ENCODE measurements around the gene TBCC. TPM values are rescaled to one million over a fixed set of nuclear protein-coding genes. Genes with fewer than 3 reads are reported as not detected.
"Not testable (repeated sequence)": the region's sequence is repeated elsewhere in the genome, so short reads cannot be mapped to it uniquely, and the experiment has no call there.

Gene TBCC
- total and polyA plus RNA-seq, 2 experiments from 2014 or later = 30.2 to 31.5 TPM

GRCh38 chr6:42707595-42707994, 38.3 kb downstream of the TBCC start:
- 95% methylated on average over 7 of the region's 7 CpGs for WGBS (ENCODE audit: low lambda C conversion rate, missing lambda C conversion rate)
- H3K9me2 ChIP-seq (replicated peaks; ENCODE audit: insufficient read depth) = no peaks in the 10 kb centered on the region
- H3K27me3 ChIP-seq = no peaks in the 10 kb centered on the region
- H3K27ac ChIP-seq = no peak overlapping the region
- TF ChIP-seq EZH2phosphoT487 (IDR thresholded peaks at IDR 0.05; ENCODE audit: low read depth, severe bottlenecking, unreplicated experiment) (no peak), EZH2 (IDR thresholded peaks at IDR 0.05; ENCODE audit: borderline replicate concordance) (no peak), CTCF (IDR thresholded peaks at IDR 0.05; ENCODE audit: poor library complexity) (no peak)
- H4K20me1 ChIP-seq (ENCODE audit: insufficient read depth, poor library complexity, severe bottlenecking) = no peaks in the 10 kb centered on the region
- no peak overlapping the region for H3K4me3 ChIP-seq
- no peak overlapping the region for H3K4me2 ChIP-seq
- DNase-seq (ENCODE audit: low spot score) = no peak
- H3K36me3 ChIP-seq (replicated peaks; ENCODE audit: insufficient read depth, low read depth) = no peaks in the 10 kb centered on the region
- H2AFZ ChIP-seq = no peak overlapping the region
- H3K79me2 ChIP-seq = no peaks in the 10 kb centered on the region
- no peaks in the 10 kb centered on the region for H3K9me3 ChIP-seq (ENCODE audit: low read depth)
- no peaks in the 10 kb centered on the region for H3K4me1 ChIP-seq (ENCODE audit: insufficient read depth)

GRCh38 chr6:42704937-42705374, 40.9 kb downstream of the TBCC start:
- TF ChIP-seq EZH2phosphoT487 (IDR thresholded peaks at IDR 0.05; ENCODE audit: low read depth, severe bottlenecking, unreplicated experiment) (no peak), CTCF (IDR thresholded peaks at IDR 0.05; ENCODE audit: poor library complexity) (no peak), EZH2 (IDR thresholded peaks at IDR 0.05; ENCODE audit: borderline replicate concordance) (no peak)
- Histone ChIP-seq H4K20me1 (ENCODE audit: insufficient read depth, poor library complexity, severe bottlenecking) (no peaks in the 10 kb centered on the region), H3K36me3 (replicated peaks; ENCODE audit: insufficient read depth, low read depth) (no peaks in the 10 kb centered on the region), H3K4me3 (no peak overlapping the region), H3K79me2 (no peaks in the 10 kb centered on the region), H3K4me2 (no peak overlapping the region), H3K9me3 (ENCODE audit: low read depth) (no peaks in the 10 kb centered on the region), H3K27ac (no peak overlapping the region), H3K4me1 (ENCODE audit: insufficient read depth) (no peaks in the 10 kb centered on the region), H2AFZ (no peak overlapping the region), H3K9me2 (replicated peaks; ENCODE audit: insufficient read depth) (no peaks in the 10 kb centered on the region), H3K27me3 (no peaks in the 10 kb centered on the region)
- 85% methylated on average over 4 of the region's 4 CpGs for WGBS (ENCODE audit: low lambda C conversion rate, missing lambda C conversion rate)
- DNase-seq (ENCODE audit: low spot score) = no peak

DNA sequence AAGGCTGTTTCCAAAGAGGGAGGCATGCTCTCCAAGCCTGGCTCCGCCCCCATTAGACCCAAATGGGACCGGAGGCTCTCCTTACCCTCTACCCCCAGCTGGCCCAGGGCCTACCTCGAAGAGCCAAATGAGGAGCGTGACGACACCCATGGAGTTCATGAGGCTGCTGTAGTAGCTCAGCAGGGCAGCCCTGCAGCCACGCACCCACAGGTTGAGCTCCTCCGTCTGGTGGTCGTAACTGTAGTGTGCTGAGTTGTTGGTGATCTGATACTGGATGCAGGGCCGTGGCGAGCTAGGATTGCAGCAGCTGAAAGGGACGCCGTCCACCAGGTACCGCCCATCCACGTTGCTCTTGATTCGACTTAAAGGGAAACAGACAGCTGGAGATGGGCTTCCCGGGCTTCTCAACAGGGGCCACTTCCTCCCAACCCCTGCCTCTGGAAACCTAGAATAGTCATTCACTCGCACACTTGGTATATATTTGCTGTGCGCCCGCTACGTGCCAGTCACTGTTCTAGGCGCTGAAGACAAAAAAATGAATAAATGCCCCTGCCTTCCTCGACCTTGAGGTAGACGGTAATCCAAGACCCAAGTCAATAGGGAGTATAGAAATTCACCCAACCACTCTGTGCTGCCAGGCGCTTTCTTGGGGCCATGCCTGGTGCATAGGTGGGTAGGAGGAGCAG, 41.5 kb downstream of the TBCC start:
- Histone ChIP-seq H3K27ac (no peak overlapping the region), H3K27me3 (no peaks in the 10 kb centered on the region), H3K4me1 (ENCODE audit: insufficient read depth) (no peaks in the 10 kb centered on the region), H2AFZ (no peak overlapping the region), H3K4me3 (no peak overlapping the region), H3K36me3 (replicated peaks; ENCODE audit: insufficient read depth, low read depth) (no peaks in the 10 kb centered on the region), H3K9me3 (ENCODE audit: low read depth) (no peaks in the 10 kb centered on the region), H3K9me2 (replicated peaks; ENCODE audit: insufficient read depth) (no peaks in the 10 kb centered on the region), H4K20me1 (ENCODE audit: insufficient read depth, poor library complexity, severe bottlenecking) (no peaks in the 10 kb centered on the region), H3K79me2 (no peaks in the 10 kb centered on the region), H3K4me2 (no peak overlapping the region)
- DNase-seq (ENCODE audit: low spot score) = no peak
- TF ChIP-seq EZH2phosphoT487 (IDR thresholded peaks at IDR 0.05; ENCODE audit: low read depth, severe bottlenecking, unreplicated experiment) (no peak), EZH2 (IDR thresholded peaks at IDR 0.05; ENCODE audit: borderline replicate concordance) (no peak), CTCF (IDR thresholded peaks at IDR 0.05; ENCODE audit: poor library complexity) (no peak)
- WGBS (ENCODE audit: low lambda C conversion rate, missing lambda C conversion rate) = 68% methylated on average over 24 of the region's 24 CpGs

DNA sequence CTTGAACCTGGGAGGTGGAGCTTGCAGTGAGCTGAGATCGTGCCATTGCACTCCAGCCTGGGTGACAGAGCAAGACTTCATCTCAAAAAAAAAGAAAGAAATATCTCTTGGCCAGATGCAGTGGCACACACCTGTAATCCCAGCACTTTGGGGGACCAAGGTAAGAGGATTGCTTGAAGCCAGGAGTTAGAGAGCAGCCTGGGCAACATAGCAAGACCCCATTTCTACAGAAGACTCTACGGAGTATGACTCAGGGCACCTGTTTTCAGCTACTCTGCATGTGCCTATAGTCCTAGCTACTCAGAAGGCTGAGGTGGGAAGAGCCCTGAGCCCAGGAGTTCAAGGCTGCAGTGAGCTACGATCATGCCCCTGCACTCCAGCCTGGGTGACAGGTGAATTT, 43.1 kb downstream of the TBCC start:
- H3K27me3 ChIP-seq; H3K27ac ChIP-seq; H3K4me3 ChIP-seq; H3K4me1 ChIP-seq (ENCODE audit: insufficient read depth); H4K20me1 ChIP-seq (ENCODE audit: insufficient read depth, poor library complexity, severe bottlenecking); H3K4me2 ChIP-seq; H3K36me3 ChIP-seq (replicated peaks; ENCODE audit: insufficient read depth, low read depth); H3K9me2 ChIP-seq (replicated peaks; ENCODE audit: insufficient read depth); H3K9me3 ChIP-seq (ENCODE audit: low read depth); H3K79me2 ChIP-seq; H2AFZ ChIP-seq; DNase-seq (ENCODE audit: low spot score): not testable (repeated sequence)
- WGBS (ENCODE audit: low lambda C conversion rate, missing lambda C conversion rate) = 97% methylated on average over 3 of the region's 3 CpGs

Measured in hepatocyte (in vitro differentiated cells).